Activated naive CD4-positive, alpha-beta T cell treated with Interleukin-2 at 50 U/mL for 16 hours (primary cell): ENCODE data around the gene FN3KRP.

Source experiments
- DNase-seq: peaks from one replicate; pipeline ENCODE4 v3.0.0-alpha.2; 2020

Gene FN3KRP

GRCh38 chr17:82716203-82717010 lies at the start of gene FN3KRP:
Gene FN3KRP (plus strand): TSS chr17:82716706. CDS start chr17:82716756, 50 bp downstream.
- peak; percentile 86 for DNase-seq

GRCh38 chr17:82666931-82667667 lies 49.4 kb upstream of the FN3KRP start:
- DNase-seq, result no peak

GRCh38 chr17:82667668-82668000 lies 48.9 kb upstream of the FN3KRP start:
- no peak for DNase-seq

- DNase-seq, result no peak
Measured at GRCh38 chr17:82668024-82668630, 48.4 kb upstream of the FN3KRP start.

GRCh38 chr17:82668631-82669099 lies 47.8 kb upstream of the FN3KRP start:
- DNase-seq, result peak; percentile 21

- no peak for DNase-seq
Measured at GRCh38 chr17:82670661-82671450, 45.6 kb upstream of the FN3KRP start.

- DNase-seq, result no peak
Measured at GRCh38 chr17:82674656-82675475, 41.6 kb upstream of the FN3KRP start.

GRCh38 chr17:82675476-82676245 lies 40.8 kb upstream of the FN3KRP start:
- DNase-seq, result no peak

- DNase-seq, result no peak
Measured at GRCh38 chr17:82677353-82677925, 39.1 kb upstream of the FN3KRP start.

GRCh38 chr17:82678265-82678891 lies 38.1 kb upstream of the FN3KRP start:
- no peak for DNase-seq

GRCh38 chr17:82679586-82680465 lies 36.7 kb upstream of the FN3KRP start:
- DNase-seq, result no peak

GRCh38 chr17:82681547-82681946 lies 35.0 kb upstream of the FN3KRP start:
- DNase-seq, result no peak

GRCh38 chr17:82683534-82683933 lies 33.0 kb upstream of the FN3KRP start:
- DNase-seq, result no peak

- DNase-seq, result no peak
Measured at GRCh38 chr17:82684228-82684841, 32.2 kb upstream of the FN3KRP start.

- no peak for DNase-seq
Measured at GRCh38 chr17:82685291-82685690, 31.2 kb upstream of the FN3KRP start.

GRCh38 chr17:82686366-82687324 lies 29.9 kb upstream of the FN3KRP start:
- DNase-seq, result no peak

GRCh38 chr17:82687375-82687861 lies 29.1 kb upstream of the FN3KRP start:
- no peak for DNase-seq
